T-helper 2 cell treated with Interferon-gamma antibody and Interleukin-4, amounts not matched to agents 100 ng/mL and 5 ng/mL, for 36 hours (primary cell): ENCODE measurements around the gene PRXL2C. TPM values are rescaled to one million over a fixed set of nuclear protein-coding genes. Genes with fewer than 3 reads are reported as not detected.

ENCODE experiments used
- intact Hi-C: fragments of 100-400 bp; cut with micrococcal nuclease; formaldehyde crosslinking; loops from one replicate; pipeline ENCODE4 v1.15.1; 2023
- total RNA-seq: library from RNA; stranded (reverse); gene quantifications from 2 replicates; pipeline ENCODE4 v1.2.3, GENCODE V29; 2022

Gene PRXL2C
- total RNA-seq, 1 donor from 2014 or later = 6.6 TPM

GRCh38 chr9:96612966-96613589 lies 42.0 kb downstream of the PRXL2C start:
- intact Hi-C loops = no loop called here

GRCh38 chr9:96612105-96612965 lies 42.8 kb downstream of the PRXL2C start:
- intact Hi-C loops = no loop called here

- intact Hi-C loops = no loop called here
Measured at GRCh38 chr9:96611302-96611701, 43.8 kb downstream of the PRXL2C start.

- intact Hi-C loops = no loop called here
Measured at GRCh38 chr9:96609732-96610131, 45.4 kb downstream of the PRXL2C start.

GRCh38 chr9:96607971-96608370 lies 47.1 kb downstream of the PRXL2C start:
- intact Hi-C loops = no loop called here

GRCh38 chr9:96605328-96605727 lies 49.8 kb downstream of the PRXL2C start:
- intact Hi-C loops = no loop called here

- intact Hi-C loops = no loop called here
Measured at GRCh38 chr9:96604004-96604319, 51.2 kb downstream of the PRXL2C start.

- intact Hi-C loops = no loop called here
Measured at GRCh38 chr9:96603305-96604003, 51.7 kb downstream of the PRXL2C start.

- intact Hi-C loops = no loop called here
Measured at GRCh38 chr9:96599298-96599697, 55.8 kb downstream of the PRXL2C start.

GRCh38 chr9:96596601-96597111 lies 58.5 kb downstream of the PRXL2C start:
- intact Hi-C loops = no loop called here

Other genes with a start within 250 kb of the PRXL2C start
- gene ZNF367, start 236.9 kb downstream of the PRXL2C start, total RNA-seq = 26.1 and 26.8 TPM in 2 replicates
- 5.8 and 6.5 TPM in 2 replicates for gene HABP4, start 205.1 kb downstream of the PRXL2C start, total RNA-seq
- 1.0 and 1.1 TPM in 2 replicates for gene CDC14B, start 35.5 kb downstream of the PRXL2C start, total RNA-seq
- 10.5 and 12.0 TPM in 2 replicates for gene ZNF510, start 122.8 kb upstream of the PRXL2C start, total RNA-seq
- 5.0 and 5.7 TPM in 2 replicates for gene ZNF782, start 199.2 kb upstream of the PRXL2C start, total RNA-seq